ENCODE results near the gene PGA4.
"Not testable (repeated sequence)": the region's sequence is repeated elsewhere in the genome, so short reads cannot be mapped to it uniquely, and the experiment has no call there.

GRCh38 chr11:61241526-61241925 is 19.4 kb downstream of the PGA4 start:
- not testable (repeated sequence) for TF ChIP-seq CTCF, POLR2A (IDR thresholded peaks at IDR 0.05)

Measured in esophagus squamous epithelium (tissue), 4 donors.